Activated naive CD4-positive, alpha-beta T cell treated with Interleukin-2 at 50 U/mL for 16 hours (primary cell): ENCODE results near the gene MYOM1.
"Not testable (repeated sequence)": the region's sequence is repeated elsewhere in the genome, so short reads cannot be mapped to it uniquely, and the experiment has no call there.

Source experiments
- DNase-seq: peaks from one replicate; pipeline ENCODE4 v3.0.0-alpha.2; 2020

Gene MYOM1

DNA sequence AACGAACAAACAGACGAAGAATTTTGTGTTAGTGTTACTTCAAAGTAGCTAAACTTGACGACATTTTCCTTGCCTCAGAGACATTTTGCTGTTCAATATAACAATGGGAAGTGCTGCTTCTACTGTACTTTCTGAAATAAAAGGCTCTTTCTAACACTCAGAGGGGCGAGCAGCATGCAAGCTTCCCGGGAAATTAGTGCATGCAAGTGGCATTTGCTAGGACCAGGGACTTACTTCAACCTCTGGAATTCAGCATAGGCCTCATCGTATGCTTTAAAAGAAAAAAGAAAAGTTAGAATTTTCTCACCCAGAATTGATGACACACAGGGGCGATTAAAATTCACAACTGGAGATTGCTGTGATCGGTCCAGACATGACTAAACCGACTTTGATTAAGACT is 144.3 kb downstream of the MYOM1 start:
- no peak for DNase-seq

GRCh38 chr18:3074087-3074486 is 145.7 kb downstream of the MYOM1 start:
- no peak for DNase-seq

GRCh38 chr18:3073353-3073752 is 146.4 kb downstream of the MYOM1 start:
- not testable (repeated sequence) for DNase-seq

DNA sequence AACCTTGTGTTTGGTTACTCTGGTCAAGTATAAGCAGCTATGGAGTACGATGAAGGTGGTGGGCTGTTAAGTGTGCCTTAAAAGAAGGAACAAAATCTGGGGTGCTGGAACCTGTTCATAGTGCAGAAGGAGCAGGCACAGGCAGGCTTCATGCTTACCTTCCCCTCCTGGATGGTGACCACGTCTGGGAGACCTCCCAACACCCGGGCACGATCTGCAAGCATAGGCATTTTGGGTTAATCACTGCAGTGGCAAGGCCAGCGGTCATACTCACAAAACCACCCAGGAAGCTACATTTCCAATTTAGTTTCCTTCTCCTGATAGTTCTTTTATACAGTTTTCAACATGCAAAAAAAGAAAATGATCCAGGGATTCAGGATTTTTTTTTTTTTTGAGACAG is 148.1 kb downstream of the MYOM1 start:
- DNase-seq = no peak

GRCh38 chr18:3069671-3070433 is 149.9 kb downstream of the MYOM1 start:
- DNase-seq = no peak

- no peak for DNase-seq
These were observed 152.0 kb downstream of the MYOM1 start for GRCh38 chr18:3067722-3068121.

GRCh38 chr18:3067165-3067661 is 152.6 kb downstream of the MYOM1 start:
- no peak for DNase-seq

DNA sequence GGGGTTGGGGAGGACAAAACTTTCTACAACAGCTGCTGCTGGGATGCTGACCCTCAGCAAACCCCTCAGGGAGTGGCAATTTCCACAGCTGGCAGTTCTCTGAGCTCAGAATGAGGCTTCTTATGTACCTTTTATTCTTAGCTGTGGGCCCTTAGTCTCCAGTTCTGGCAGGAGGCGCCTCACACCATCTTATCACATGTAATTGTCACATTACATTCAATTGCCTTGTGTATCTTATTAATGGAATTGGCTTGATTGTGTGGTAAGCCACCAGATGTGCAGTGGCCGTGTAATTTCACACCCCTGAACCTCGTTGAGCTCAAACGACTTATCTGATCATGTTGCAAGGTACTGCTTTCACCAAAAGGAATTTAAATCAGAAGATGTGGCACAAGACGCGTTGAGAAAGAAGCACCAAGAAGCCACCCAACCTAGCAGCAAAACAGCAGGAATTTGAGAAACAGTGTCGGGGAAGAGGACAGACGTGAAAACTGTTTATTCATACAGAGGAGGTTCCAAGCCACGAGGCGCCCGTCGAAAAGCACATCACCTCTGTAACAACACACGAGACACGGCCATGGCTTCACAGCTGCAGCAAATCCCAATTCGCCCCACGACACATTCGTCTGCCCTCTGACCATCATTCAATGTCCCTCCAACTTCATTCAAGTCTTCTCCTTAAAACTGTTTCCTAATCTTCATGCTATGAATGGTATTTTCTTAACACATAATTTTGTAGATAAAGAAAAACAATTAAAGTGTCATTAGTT is 153.2 kb downstream of the MYOM1 start:
- no peak for DNase-seq

- DNase-seq = not testable (repeated sequence)
These were observed 156.0 kb downstream of the MYOM1 start for GRCh38 chr18:3063766-3064165.

- peak; percentile 73 for DNase-seq
These were observed 156.7 kb downstream of the MYOM1 start for GRCh38 chr18:3062798-3063680.

GRCh38 chr18:3061581-3062312 is 158.0 kb downstream of the MYOM1 start:
- peak; percentile 55 for DNase-seq

GRCh38 chr18:3060667-3061580 is 158.8 kb downstream of the MYOM1 start:
- DNase-seq = peak; percentile 68

DNA sequence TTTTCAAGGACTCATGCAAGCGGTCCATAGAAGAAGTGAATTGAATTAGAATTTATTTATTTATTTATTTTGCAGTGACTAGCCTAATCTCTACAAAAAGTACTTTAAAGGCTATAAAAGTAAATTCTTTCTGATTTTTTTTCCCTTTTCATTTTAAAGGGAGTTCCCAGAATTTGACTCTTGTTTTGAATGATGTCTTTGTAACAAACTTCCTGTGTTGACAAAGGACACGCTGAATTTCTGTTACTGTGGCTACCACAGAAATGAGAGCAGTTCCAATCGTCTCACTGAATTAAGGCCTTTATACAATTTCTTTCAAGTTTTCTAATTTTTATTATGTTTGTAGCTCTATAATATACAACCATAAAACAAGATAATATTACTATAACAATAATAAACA is 160.5 kb downstream of the MYOM1 start:
- no peak for DNase-seq

GRCh38 chr18:3058328-3059191 is 161.2 kb downstream of the MYOM1 start:
- no peak for DNase-seq

DNA sequence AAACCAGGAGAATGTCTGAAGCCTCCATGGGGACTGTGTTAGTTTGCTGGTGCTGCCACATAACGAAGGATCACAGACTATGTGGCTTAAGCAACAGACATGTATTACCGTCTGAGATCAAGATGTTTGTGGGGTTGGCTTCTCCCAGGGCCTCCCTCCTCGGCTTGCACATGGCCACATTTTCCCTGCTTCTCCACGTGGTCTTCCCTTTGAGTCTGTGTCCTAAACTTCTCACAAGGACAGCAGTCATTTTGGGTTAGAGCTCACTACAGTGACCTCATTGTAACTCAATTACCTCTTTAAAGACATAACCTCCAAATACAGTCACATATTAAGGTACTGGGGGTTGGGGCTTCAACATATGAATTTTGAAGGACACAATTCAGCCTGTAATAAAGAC is 162.2 kb downstream of the MYOM1 start:
- no peak for DNase-seq

GRCh38 chr18:3056311-3056710 is 163.5 kb downstream of the MYOM1 start:
- no peak for DNase-seq

DNA sequence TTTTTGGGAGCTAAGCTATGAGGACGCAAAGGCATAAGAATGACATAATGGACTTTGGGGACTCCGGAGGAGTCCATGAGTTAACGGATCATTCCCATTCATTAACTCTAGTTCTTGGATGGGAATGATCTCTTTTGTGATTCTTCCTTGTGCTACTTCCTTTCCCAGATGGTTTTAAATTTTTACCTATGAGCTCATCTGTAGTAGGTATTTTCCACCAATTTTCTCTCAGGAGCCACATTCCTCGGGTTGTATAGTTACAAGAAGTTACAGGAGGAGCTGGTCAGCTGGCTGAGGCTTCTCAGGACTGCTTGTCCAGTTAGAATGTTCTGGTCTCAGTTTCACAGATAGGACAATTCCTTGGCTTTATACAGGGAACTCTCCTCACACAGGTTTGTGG is 164.0 kb downstream of the MYOM1 start:
- no peak for DNase-seq

DNA sequence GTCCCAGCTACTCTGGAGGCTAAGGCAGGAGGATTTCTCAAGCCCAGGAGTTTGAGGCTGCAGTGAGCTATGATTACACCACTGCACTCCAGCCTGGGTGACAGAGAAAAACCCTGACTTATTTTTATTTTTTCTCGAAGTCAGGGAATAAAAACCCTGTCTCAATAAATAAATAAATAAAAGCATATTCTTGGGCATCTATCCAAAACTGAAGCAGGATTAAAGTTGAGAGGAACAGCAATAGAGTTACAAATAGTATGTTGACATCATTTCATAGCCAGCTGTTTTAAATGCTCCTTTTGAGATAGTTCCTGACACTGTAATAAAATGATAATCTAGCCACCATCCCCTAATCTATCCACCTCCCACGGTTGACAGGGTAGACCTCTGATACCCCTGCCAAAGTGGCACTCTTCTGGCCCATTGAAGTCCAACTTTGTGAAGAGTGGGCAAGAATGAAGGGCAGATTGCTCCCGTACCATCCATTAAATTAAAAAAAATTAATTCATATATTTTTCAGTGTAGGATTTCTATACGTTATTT is 164.5 kb downstream of the MYOM1 start:
- no peak for DNase-seq

GRCh38 chr18:3054780-3055179 is 165.0 kb downstream of the MYOM1 start:
- DNase-seq = no peak

GRCh38 chr18:3054214-3054613 is 165.6 kb downstream of the MYOM1 start:
- no peak for DNase-seq
